WTC11 (cell line): ENCODE results near the gene DOP1B.

ENCODE experiments used
- CTCF ChIP-seq: fragments of 200-600 bp; IDR thresholded peaks from 2 replicates; pipeline ENCODE4 v1.8.0; 2022; ENCODE audit warnings: antibody characterized with exemption
- JUN ChIP-seq: sonication (generic); formaldehyde crosslinking; IDR thresholded peaks from 2 replicates; pipeline ENCODE4 v1.8.0; 2023; ENCODE audit warnings: mild to moderate bottlenecking, missing genetic modification reagents
- MYBL2 ChIP-seq: sonication (generic); formaldehyde crosslinking; IDR thresholded peaks from 2 replicates; pipeline ENCODE4 v1.8.1; 2023; ENCODE audit warnings: mild to moderate bottlenecking, moderate library complexity, missing genetic modification reagents

DNA sequence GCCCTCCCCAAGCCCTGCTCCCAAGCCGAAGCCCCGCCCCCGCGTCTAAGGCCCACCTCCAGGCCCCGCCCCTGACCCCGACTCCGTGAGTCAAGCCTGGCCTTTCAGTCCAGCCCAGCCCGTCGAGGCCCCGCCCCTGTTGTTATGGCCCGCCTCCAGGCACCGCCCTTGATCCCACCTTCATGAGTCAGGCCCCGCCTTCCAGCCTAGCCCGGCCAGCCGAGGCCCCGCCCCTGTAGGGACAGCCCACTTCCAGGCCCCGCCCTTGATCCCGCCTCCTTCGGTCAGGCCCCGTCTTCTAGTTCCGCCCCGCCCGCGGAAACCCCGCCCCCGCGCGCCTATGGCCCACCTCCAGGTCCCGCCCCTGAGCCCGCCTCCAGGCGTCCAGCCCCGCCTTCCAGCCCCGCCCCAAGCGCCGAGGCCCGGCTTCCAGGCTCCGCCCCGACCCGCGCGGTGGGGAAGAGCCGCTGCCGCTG is 247 bp upstream of the DOP1B start:
- no peak for TF ChIP-seq MYBL2
- TF ChIP-seq JUN (CRISPR knock-in tag) = no peak
- no peak for TF ChIP-seq CTCF
